ENCODE results near the gene BRI3BP. TPM values are rescaled to one million over a fixed set of nuclear protein-coding genes. Genes with fewer than 3 reads are reported as not detected.

The BRI3BP gene
- total and polyA plus RNA-seq, 9 of the 15 experiments (the other 6 are each of a cell fraction or from before 2014, with no cell fraction given): 12.3 to 25.0 (median 16.6) TPM

GRCh38 chr12:124976999-124977398 is 16.4 kb upstream of the BRI3BP start:
- no peaks in the 10 kb centered on the region for H3K9me1 ChIP-seq (ENCODE audit: control insufficient read depth, insufficient read depth, low read length)
- no peaks in the 10 kb centered on the region for H3K9me3 ChIP-seq (replicated peaks; ENCODE audit: control insufficient read depth, insufficient read depth, low read depth, low read length)
- H3K4me3 ChIP-seq: no peak overlapping the region
- no peak overlapping the region for H2AFZ ChIP-seq (ENCODE audit: low read depth, low read length)
- POLR2A ChIA-PET: no interaction called here
- peaks cover 0 to 6% of the 10 kb centered on the region in 2 experiments; a peak in 1 of 5 replicates for H3K4me1 ChIP-seq (replicated peaks in 1 of 2; ENCODE audit: control insufficient read depth in 2 of 2, insufficient read depth in 2 of 2, low read length in 2 of 2)
- BruUV-seq (replicated peaks): no TSS peak
- ATAC-seq: no peak
- CTCF ChIA-PET (ENCODE audit: low intra/inter-chr PET ratio): no interaction called here
- no peak for FAIRE-seq
- no peaks in the 10 kb centered on the region for H3K79me2 ChIP-seq (ENCODE audit: control insufficient read depth, insufficient read depth, low read length)
- H3K36me3 ChIP-seq (ENCODE audit: control insufficient read depth, insufficient read depth, low read length): peaks cover 77% of the 10 kb centered on the region
- no peaks in the 10 kb centered on the region for H3K27me3 ChIP-seq (ENCODE audit: control insufficient read depth in 2 of 2, insufficient read depth in 2 of 2, low read length in 2 of 2)
- H3K4me2 ChIP-seq (ENCODE audit: insufficient read depth, low read length): no peak overlapping the region
- in situ Hi-C loops (cut with MboI): no loop called here
- WGBS (ENCODE audit: insufficient coverage, low coverage, missing lambda C conversion rate): 95% methylated on average over 8 of the region's 10 CpGs
- peaks cover 5% of the 10 kb centered on the region; the same call in 1 of the 2 replicates for H4K20me1 ChIP-seq (replicated peaks; ENCODE audit: control insufficient read depth, insufficient read depth, low read length)
- no peak overlapping the region for H3K27ac ChIP-seq (ENCODE audit: extremely low read depth, low read depth, low read length)
- DNase-seq (ENCODE audit: extremely low read depth in 1 of 4, low spot score in 3 of 4): no peak
- no peak overlapping the region for H3K9ac ChIP-seq (ENCODE audit: insufficient read depth in 1 of 2, low read depth in 2 of 2, low read length in 2 of 2)
- intact Hi-C loops (cut with micrococcal nuclease): no loop called here
- TF ChIP-seq ARID3A (IDR thresholded peaks at IDR 0.05; ENCODE audit: borderline replicate concordance, low read depth, low read length) (no peak), ELF2 (CRISPR knock-in tag; IDR thresholded peaks at IDR 0.05) (no peak), PYGO2 (tag; IDR thresholded peaks at IDR 0.05) (no peak), ZFP36 (IDR thresholded peaks at IDR 0.05; ENCODE audit: low read depth, low read length, partially characterized antibody) (peak; percentile 93), CBFA2T2 (conservative IDR thresholded peaks at IDR 0.05) (no peak), NCOA1 (IDR thresholded peaks at IDR 0.05; ENCODE audit: low read depth) (no peak), PHF21A (IDR thresholded peaks at IDR 0.05; ENCODE audit: borderline replicate concordance, low read depth) (no peak), ZBTB49 (CRISPR knock-in tag; IDR thresholded peaks at IDR 0.05; ENCODE audit: borderline replicate concordance) (no peak), ZNF277 (CRISPR knock-in tag; IDR thresholded peaks at IDR 0.05; ENCODE audit: borderline replicate concordance) (no peak), MTA3 (IDR thresholded peaks at IDR 0.05; ENCODE audit: borderline replicate concordance) (no peak), CHD2 (IDR thresholded peaks at IDR 0.05; ENCODE audit: low read depth, low read length) (no peak), SNRNP70 (optimal IDR thresholded peaks at IDR 0.05; ENCODE audit: low read depth, low read length) (no peak), HDAC2 (IDR thresholded peaks at IDR 0.05) (peak; percentile 61; the same call in 1 of the 2 replicates), ZBTB43 (CRISPR knock-in tag; IDR thresholded peaks at IDR 0.05) (no peak), ZNF140 (CRISPR knock-in tag; IDR thresholded peaks at IDR 0.05) (no peak), ZNF586 (CRISPR knock-in tag; conservative IDR thresholded peaks at IDR 0.05) (no peak), LEF1 (IDR thresholded peaks at IDR 0.05) (no peak), NFE2L1 (tag; IDR thresholded peaks at IDR 0.05; ENCODE audit: borderline replicate concordance, low read depth) (no peak), NUFIP1 (IDR thresholded peaks at IDR 0.05; ENCODE audit: partially characterized antibody) (no peak)
